Neural progenitor cell (in vitro differentiated cells): ENCODE data around the gene NXPH2.

Experiments used
- CTCF ChIP-seq: fragments of 200-600 bp; sonication (generic); IDR thresholded peaks from 2 replicates; pipeline ENCODE4 v1.5.1; 2017; ENCODE audit warnings: antibody characterized with exemption, mild to moderate bottlenecking
- EZH2 ChIP-seq: fragments of 200-600 bp; sonication (generic); IDR thresholded peaks from 2 replicates; pipeline ENCODE4 v1.6.1; 2017; ENCODE audit warnings: antibody characterized with exemption, mild to moderate bottlenecking, moderate library complexity

- TF ChIP-seq CTCF, result no peak
- TF ChIP-seq EZH2, result no peak
Measured at GRCh38 chr2:138637061-138637460, 143.1 kb downstream of the NXPH2 start.
